ENCODE results near the gene KRTAP3-2. TPM values are rescaled to one million over a fixed set of nuclear protein-coding genes. Genes with fewer than 3 reads are reported as not detected.

KRTAP3-2 gene
- total RNA-seq, 4 donors from 2014 or later, result not detected

DNA sequence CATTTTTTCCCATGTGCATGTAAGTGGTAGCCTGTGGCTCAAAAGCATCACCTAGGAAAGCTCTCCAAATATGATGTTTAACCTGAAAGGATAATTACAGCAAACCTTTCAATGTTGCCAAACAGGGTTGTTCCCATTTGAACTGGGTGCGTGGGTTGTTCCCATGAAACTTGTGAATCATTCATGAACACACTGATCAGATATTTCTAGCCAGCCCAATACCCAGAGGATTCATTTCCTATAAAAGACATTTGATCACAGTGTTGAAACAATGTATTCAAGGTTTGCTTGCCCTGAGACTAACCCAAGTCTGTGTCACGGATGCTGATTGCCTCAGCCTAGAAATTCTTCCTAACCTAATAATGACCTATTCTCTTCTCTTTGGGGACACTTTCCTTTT lies 45.8 kb downstream of the KRTAP3-2 start:
- Histone ChIP-seq H3K27ac (replicated peaks in 1 of 4) (no peak overlapping the region), H3K4me1 (peaks cover 0 to 14% (median 12%) of the 10 kb centered on the region in 4 donors), H3K36me3 (no peaks in the 10 kb centered on the region), H3K27me3 (peaks cover 0 to 11% (median 3%) of the 10 kb centered on the region in 4 donors), H3K9me3 (no peaks in the 10 kb centered on the region), H3K4me3 (no peak overlapping the region)
- WGBS, result 77% methylated on average over 2 of the region's 2 CpGs
- no peak for TF ChIP-seq POLR2AphosphoS5 (IDR thresholded peaks at IDR 0.05)
- no peak for TF ChIP-seq POLR2A (IDR thresholded peaks at IDR 0.05; ENCODE audit: low read depth)
- TF ChIP-seq, protein P1, sequence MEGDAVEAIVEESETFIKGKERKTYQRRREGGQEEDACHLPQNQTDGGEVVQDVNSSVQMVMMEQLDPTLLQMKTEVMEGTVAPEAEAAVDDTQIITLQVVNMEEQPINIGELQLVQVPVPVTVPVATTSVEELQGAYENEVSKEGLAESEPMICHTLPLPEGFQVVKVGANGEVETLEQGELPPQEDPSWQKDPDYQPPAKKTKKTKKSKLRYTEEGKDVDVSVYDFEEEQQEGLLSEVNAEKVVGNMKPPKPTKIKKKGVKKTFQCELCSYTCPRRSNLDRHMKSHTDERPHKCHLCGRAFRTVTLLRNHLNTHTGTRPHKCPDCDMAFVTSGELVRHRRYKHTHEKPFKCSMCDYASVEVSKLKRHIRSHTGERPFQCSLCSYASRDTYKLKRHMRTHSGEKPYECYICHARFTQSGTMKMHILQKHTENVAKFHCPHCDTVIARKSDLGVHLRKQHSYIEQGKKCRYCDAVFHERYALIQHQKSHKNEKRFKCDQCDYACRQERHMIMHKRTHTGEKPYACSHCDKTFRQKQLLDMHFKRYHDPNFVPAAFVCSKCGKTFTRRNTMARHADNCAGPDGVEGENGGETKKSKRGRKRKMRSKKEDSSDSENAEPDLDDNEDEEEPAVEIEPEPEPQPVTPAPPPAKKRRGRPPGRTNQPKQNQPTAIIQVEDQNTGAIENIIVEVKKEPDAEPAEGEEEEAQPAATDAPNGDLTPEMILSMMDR (IDR thresholded peaks at IDR 0.05), result no peak
- no peak for TF ChIP-seq EP300 (IDR thresholded peaks at IDR 0.05)
- no peak for DNase-seq (ENCODE audit: extremely low spot score)
- intact Hi-C loops (cut with DNase I), result no loop called here

DNA sequence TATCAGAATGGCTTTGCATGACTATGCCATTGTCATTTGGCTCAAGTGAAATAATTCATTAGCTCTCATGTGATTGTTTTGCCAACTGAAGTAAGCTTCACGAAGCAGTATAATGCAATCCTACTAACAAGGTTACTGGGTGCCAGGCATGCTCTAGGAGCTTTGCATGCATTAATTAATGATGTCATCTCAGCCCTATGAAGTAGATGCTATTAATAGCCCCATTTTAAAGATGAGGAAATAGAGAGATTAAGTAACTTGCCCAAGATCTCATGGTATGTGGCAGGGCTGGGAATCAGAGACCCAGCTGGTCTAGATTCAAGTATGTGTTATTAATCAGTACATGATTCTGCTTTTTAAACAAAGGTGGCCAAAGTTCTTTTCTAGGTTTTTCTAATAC lies 47.0 kb downstream of the KRTAP3-2 start:
- Histone ChIP-seq H3K27ac (replicated peaks in 1 of 4) (no peak overlapping the region), H3K36me3 (no peaks in the 10 kb centered on the region), H3K4me1 (peaks cover 0 to 14% (median 12%) of the 10 kb centered on the region in 4 donors), H3K9me3 (no peaks in the 10 kb centered on the region), H3K4me3 (no peak overlapping the region), H3K27me3 (peaks cover 0 to 22% (median 3%) of the 10 kb centered on the region in 4 donors)
- WGBS, result 15% methylated on average over 1 of the region's 1 CpG
- no peak for DNase-seq (ENCODE audit: extremely low spot score)
- TF ChIP-seq POLR2AphosphoS5 (IDR thresholded peaks at IDR 0.05), result peak in 1 of 2 donors; percentile 19
- no peak for TF ChIP-seq POLR2A (IDR thresholded peaks at IDR 0.05; ENCODE audit: low read depth)
- intact Hi-C loops (cut with DNase I), result no loop called here

DNA sequence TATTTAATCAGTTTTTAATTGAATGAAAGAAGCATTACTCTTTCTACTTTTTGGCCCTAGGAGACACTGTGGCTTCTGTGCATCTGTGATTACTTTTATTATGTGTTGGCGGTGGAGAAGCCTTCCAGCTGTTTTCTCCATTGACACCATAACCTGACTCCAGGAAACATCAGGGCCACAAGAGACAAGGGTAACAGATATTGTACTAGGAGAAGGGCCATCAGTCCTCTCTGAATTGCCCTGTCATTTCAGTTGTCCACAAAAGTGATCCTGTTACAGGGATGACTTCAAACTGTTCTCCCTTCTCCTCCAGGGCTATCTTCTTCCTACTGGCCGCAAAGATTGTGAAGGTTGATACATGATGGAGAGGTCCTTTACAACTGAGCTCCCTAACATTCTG lies 47.6 kb downstream of the KRTAP3-2 start:
- 76% methylated on average over 2 of the region's 2 CpGs for WGBS
- DNase-seq (ENCODE audit: extremely low spot score), result no peak
- intact Hi-C loops (cut with DNase I), result no loop called here

DNA sequence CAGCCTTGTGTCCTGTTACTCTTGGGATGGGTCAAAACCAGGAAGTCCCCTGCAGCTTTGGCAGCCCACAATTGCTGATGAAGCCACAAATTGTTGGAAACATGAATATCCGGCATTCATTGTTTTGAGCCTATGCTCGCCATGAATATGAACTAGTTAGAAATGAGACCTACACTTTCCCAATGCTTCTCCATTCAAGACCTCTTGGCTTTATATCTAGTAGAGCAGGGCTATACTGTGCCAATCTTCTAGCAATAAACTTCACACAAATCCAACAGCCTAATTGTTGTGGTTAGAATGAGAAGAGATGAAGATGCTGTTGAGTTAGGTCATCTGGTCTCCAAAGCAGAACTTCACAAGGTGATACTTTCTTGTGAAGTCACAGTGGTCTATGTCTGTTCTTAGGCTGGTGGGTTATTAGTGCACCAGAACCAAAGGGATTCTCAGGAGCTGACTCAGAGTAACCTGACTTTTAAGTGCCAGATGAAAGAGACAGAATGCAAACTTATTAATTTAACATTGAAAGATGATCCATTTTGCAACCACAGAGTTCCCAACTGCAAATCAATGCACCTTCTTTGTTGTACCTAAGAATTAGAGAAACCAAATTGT lies 48.6 kb downstream of the KRTAP3-2 start:
- Histone ChIP-seq H3K9me3 (no peaks in the 10 kb centered on the region), H3K36me3 (no peaks in the 10 kb centered on the region), H3K4me3 (no peak overlapping the region), H3K27ac (replicated peaks in 1 of 4) (no peak overlapping the region), H3K4me1 (peaks cover 0 to 14% (median 12%) of the 10 kb centered on the region in 4 donors), H3K27me3 (peaks cover 0 to 22% (median 3%) of the 10 kb centered on the region in 4 donors)
- no peak for DNase-seq (ENCODE audit: extremely low spot score)
- intact Hi-C loops (cut with DNase I), result no loop called here
- WGBS, result 83% methylated on average over 2 of the region's 2 CpGs
- TF ChIP-seq, protein P1 (IDR thresholded peaks at IDR 0.05), result no peak
- TF ChIP-seq POLR2A (IDR thresholded peaks at IDR 0.05; ENCODE audit: low read depth), result no peak
- no peak for TF ChIP-seq POLR2AphosphoS5 (IDR thresholded peaks at IDR 0.05)
- no peak for TF ChIP-seq EP300 (IDR thresholded peaks at IDR 0.05)

More for the DNA sequence above, 47.6 kb downstream of the KRTAP3-2 start:
- Histone ChIP-seq H3K36me3 (no peaks in the 10 kb centered on the region), H3K4me3 (no peak overlapping the region), H3K4me1 (peaks cover 0 to 14% (median 12%) of the 10 kb centered on the region in 4 donors), H3K27ac (replicated peaks in 1 of 4) (no peak overlapping the region), H3K9me3 (no peaks in the 10 kb centered on the region), H3K27me3 (peaks cover 0 to 22% (median 3%) of the 10 kb centered on the region in 4 donors)
- TF ChIP-seq POLR2A (IDR thresholded peaks at IDR 0.05; ENCODE audit: low read depth) (no peak), EP300 (IDR thresholded peaks at IDR 0.05) (no peak)
- TF ChIP-seq, protein P1 (IDR thresholded peaks at IDR 0.05), result no peak

DNA sequence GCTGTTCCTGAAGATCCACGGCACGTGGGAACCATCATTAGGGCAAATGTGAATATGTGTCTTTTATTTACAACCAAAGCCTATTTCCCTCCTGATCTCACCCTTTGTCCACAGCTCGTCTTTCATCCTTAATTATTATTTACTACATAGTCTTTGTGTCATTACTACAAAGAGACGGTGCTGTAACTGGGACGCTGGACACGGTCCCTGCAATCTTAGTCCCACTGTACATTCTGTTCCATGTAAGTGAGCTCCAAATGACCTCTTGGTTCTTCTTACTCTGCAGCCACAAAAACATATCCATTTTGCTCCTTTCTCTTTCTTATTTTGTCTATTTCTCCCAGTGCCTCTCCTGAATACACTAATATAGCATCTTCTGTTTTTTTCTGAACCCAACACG lies 49.5 kb downstream of the KRTAP3-2 start:
- intact Hi-C loops (cut with DNase I), result no loop called here
- 82% methylated on average over 7 of the region's 7 CpGs for WGBS

More for the DNA sequence above, 49.5 kb downstream of the KRTAP3-2 start:
- no peak for DNase-seq (ENCODE audit: extremely low spot score)
- no peaks in the 10 kb centered on the region for H3K9me3 ChIP-seq
- no peak overlapping the region for H3K27ac ChIP-seq (replicated peaks in 1 of 4)
- H3K4me1 ChIP-seq, result peaks cover 0 to 14% (median 12%) of the 10 kb centered on the region in 4 donors
- no peaks in the 10 kb centered on the region for H3K36me3 ChIP-seq
- H3K4me3 ChIP-seq, result no peak overlapping the region
- peaks cover 0 to 22% (median 3%) of the 10 kb centered on the region in 4 donors for H3K27me3 ChIP-seq
- no peak for TF ChIP-seq POLR2AphosphoS5 (IDR thresholded peaks at IDR 0.05)
- no peak for TF ChIP-seq EP300 (IDR thresholded peaks at IDR 0.05)
- no peak for TF ChIP-seq POLR2A (IDR thresholded peaks at IDR 0.05; ENCODE audit: low read depth)
- TF ChIP-seq, protein P1 (IDR thresholded peaks at IDR 0.05), result no peak

All from esophagus muscularis mucosa (tissue), 4 donors.